Body of pancreas (tissue), 4 donors: ENCODE measurements around the gene ULK1.

ENCODE experiments used
- CTCF ChIP-seq, 7 experiments: fragments of 450-650 bp in 4 of 7; fragments of 200-600 bp in 3 of 7; sonication (generic) in 3 of 7; IDR thresholded peaks; one replicate each; pipeline ENCODE4 v1.5.1; 2016 to 2019; ENCODE audit warnings: antibody characterized with exemption in 7 of 7
- POLR2A ChIP-seq, 3 donors: fragments of 450-650 bp; IDR thresholded peaks; one replicate each; pipeline ENCODE4 v1.6.1; 2016; ENCODE audit warnings: antibody characterized with exemption in 3 of 3, mild to moderate bottlenecking in 2 of 3

GRCh38 chr12:131849700-131850553 lies 44.5 kb upstream of the ULK1 start:
- no peak for TF ChIP-seq CTCF (IDR thresholded peaks at IDR 0.05)
- no peak for TF ChIP-seq POLR2A (IDR thresholded peaks at IDR 0.05)
